Endothelial cell (in vitro differentiated cells): ENCODE data around the gene CDC20B. TPM values are rescaled to one million over a fixed set of nuclear protein-coding genes. Genes with fewer than 3 reads are reported as not detected.

ENCODE experiments used
- DNase-seq: peaks from one replicate; pipeline ENCODE4 v3.0.0; 2021; ENCODE audit warnings: low spot score
- H3K27ac Mint-ChIP-seq: one replicate; pipeline ENCODE4 v1.8.0; 2021; ENCODE audit warnings: mixed read lengths, inconsistent platforms; ENCODE audit not compliant: unreplicated experiment
- H3K27me3 Mint-ChIP-seq: one replicate; pipeline ENCODE4 v1.8.0; 2021; ENCODE audit warnings: mild to moderate bottlenecking, moderate library complexity, mixed read lengths, inconsistent platforms; ENCODE audit not compliant: unreplicated experiment
- H3K36me3 Mint-ChIP-seq: one replicate; pipeline ENCODE4 v1.8.0; 2021; ENCODE audit warnings: mild to moderate bottlenecking, low read depth, mixed read lengths, inconsistent platforms; ENCODE audit not compliant: unreplicated experiment
- H3K4me1 Mint-ChIP-seq: one replicate; pipeline ENCODE4 v1.8.0; 2021; ENCODE audit warnings: mild to moderate bottlenecking, mixed read lengths, inconsistent platforms; ENCODE audit not compliant: unreplicated experiment
- H3K4me3 Mint-ChIP-seq: one replicate; pipeline ENCODE4 v1.8.0; 2021; ENCODE audit warnings: mild to moderate bottlenecking, mixed read lengths, inconsistent platforms; ENCODE audit not compliant: unreplicated experiment
- H3K9me3 Mint-ChIP-seq: one replicate; pipeline ENCODE4 v1.8.0; 2021; ENCODE audit warnings: mixed read lengths, inconsistent platforms; ENCODE audit not compliant: unreplicated experiment
- CTCF ChIP-seq: fragments of 200-600 bp; sonication (generic); IDR thresholded peaks from one replicate; pipeline ENCODE4 v1.5.0; 2021; ENCODE audit warnings: antibody characterized with exemption; ENCODE audit not compliant: unreplicated experiment
- long read RNA-seq: library from polyadenylated mRNA; unstranded; transcript quantifications from one replicate; pipeline ENCODE4 v2.0.0, GENCODE V29; 2020; ENCODE audit not compliant: unreplicated experiment
- total RNA-seq: library from RNA; stranded (reverse); fragmentation: NEBNext Ultra II Directional; extraction: Animal tissue kit (Norgen Biotek cat#: 25700); gene quantifications from one replicate; pipeline ENCODE4 v1.2.1, GENCODE V29; 2021; ENCODE audit not compliant: unreplicated experiment

Gene CDC20B
- not detected for total RNA-seq
- long read RNA-seq, result 0 reads

- Mint-ChIP-seq H3K27ac (no peak within 1 kb of the TSS), H3K27me3 (peaks cover 14% of the 10 kb centered on the region), H3K4me3 (peak within 1 kb of the TSS; percentile 87), H3K9me3 (no peaks in the 10 kb centered on the region), H3K4me1 (peaks cover 14% of the 10 kb centered on the region), H3K36me3 (no peaks in the 10 kb centered on the region)
- peak; percentile 82 for DNase-seq
- no peak for TF ChIP-seq CTCF
These were observed at the start of gene CDC20B for GRCh38 chr5:55172937-55173686. Gene CDC20B (minus strand): TSS chr5:55173177. CDS start chr5:55173000, 177 bp downstream.

GRCh38 chr5:55222092-55222984 is 49.4 kb upstream of the CDC20B start:
- Mint-ChIP-seq H3K4me1 (peaks cover 16% of the 10 kb centered on the region), H3K9me3 (no peaks in the 10 kb centered on the region), H3K4me3 (peak overlapping the region; percentile 44), H3K27ac (no peak overlapping the region), H3K27me3 (peaks cover 20% of the 10 kb centered on the region), H3K36me3 (no peaks in the 10 kb centered on the region)
- no peak for DNase-seq
- no peak for TF ChIP-seq CTCF

- no peaks in the 10 kb centered on the region for H3K9me3 Mint-ChIP-seq
- peaks cover 13% of the 10 kb centered on the region for H3K27me3 Mint-ChIP-seq
- no peak for TF ChIP-seq CTCF
- H3K36me3 Mint-ChIP-seq, result no peaks in the 10 kb centered on the region
- peak; percentile 35 for DNase-seq
- no peak overlapping the region for H3K27ac Mint-ChIP-seq
- peak overlapping the region; percentile 59 for H3K4me3 Mint-ChIP-seq
- peaks cover 16% of the 10 kb centered on the region for H3K4me1 Mint-ChIP-seq
These were observed 47.6 kb upstream of the CDC20B start for GRCh38 chr5:55220433-55221185.

- DNase-seq, result no peak
- Mint-ChIP-seq H3K36me3 (no peaks in the 10 kb centered on the region), H3K4me3 (no peak overlapping the region), H3K27ac (no peak overlapping the region), H3K4me1 (peaks cover 16% of the 10 kb centered on the region), H3K9me3 (no peaks in the 10 kb centered on the region), H3K27me3 (peaks cover 12% of the 10 kb centered on the region)
- TF ChIP-seq CTCF, result no peak
These were observed 46.8 kb upstream of the CDC20B start for GRCh38 chr5:55219770-55220169.
